HepG2 (cell line): ENCODE results near the gene ARAP3. TPM values are rescaled to one million over a fixed set of nuclear protein-coding genes. Genes with fewer than 3 reads are reported as not detected.

ENCODE experiments used
- ATAC-seq: fragments of 200-7000 bp; cut with Tn5 transposase; 3 replicates; pipeline ENCODE4 v1.9.1; 2020; ENCODE audit warnings: mild to moderate bottlenecking, moderate library complexity
- BruUV-seq: library from RNA; stranded (reverse); fragments of 400-500 nt; replicated peaks from 2 replicates; lab custom pipeline; 2021; lab: Mats Ljungman, UMichigan
- CTCF ChIA-PET: fragments of 300-600 bp; formaldehyde crosslinking; extraction: SDS; loops from one replicate; lab custom pipeline; 2021; ENCODE audit warnings: low total read pairs, inconsistent platforms, low intra/inter-chr PET ratio; lab: Yijun Ruan, JAX
- POLR2A ChIA-PET: fragments of 350-600 bp; sonication (Branson Sonifier 250); formaldehyde crosslinking; loops from one replicate; lab custom pipeline; 2020; ENCODE audit warnings: antibody characterized with exemption, inconsistent platforms; lab: Yijun Ruan, JAX
- DNase-seq: peaks from one replicate; pipeline ENCODE4 v3.0.0-alpha.2; 2015; ENCODE audit warnings: low spot score
- FAIRE-seq: peaks from 3 replicates; lab custom pipeline; 2011; peaks lifted over from hg19 to GRCh38; lab: Jason Lieb, UNC
- H2AFZ ChIP-seq: one replicate; pipeline ENCODE4 v1.6.1; 2011; ENCODE audit warnings: low read length, inconsistent platforms
- H3K27ac ChIP-seq: fragments of 300-600 bp; 3 replicates; pipeline ENCODE4 v1.8.0; 2011; ENCODE audit warnings: mixed run types, mild to moderate bottlenecking, mixed read lengths, low read length, inconsistent platforms; ENCODE audit not compliant: insufficient read depth; ENCODE audit errors: extremely low read length
- H3K27me3 ChIP-seq, 2 experiments: fragments of 200-600 bp in 1 of 2; 2 replicates in 1 of 2; 3 replicates in 1 of 2; pipeline versions ENCODE4 v1.6.0 to v1.8.0; 2011; ENCODE audit warnings: low read length in 2 of 2, mild to moderate bottlenecking in 2 of 2, moderate library complexity in 2 of 2, inconsistent platforms in 1 of 2; ENCODE audit not compliant: insufficient read depth in 2 of 2, control insufficient read depth in 1 of 2
- H3K36me3 ChIP-seq, 2 experiments: fragments of 200-600 bp in 1 of 2; replicated peaks in 1 of 2; 2 replicates in 1 of 2; 3 replicates in 1 of 2; pipeline versions ENCODE4 v1.5.1 to v1.8.0; 2011; ENCODE audit warnings: low read length in 2 of 2, inconsistent platforms in 1 of 2; ENCODE audit not compliant: insufficient read depth in 2 of 2, control insufficient read depth in 1 of 2
- H3K4me1 ChIP-seq: 2 replicates; pipeline ENCODE4 v1.5.1; 2012; ENCODE audit warnings: low read length, inconsistent platforms; ENCODE audit not compliant: insufficient read depth
- H3K4me2 ChIP-seq: 2 replicates; pipeline ENCODE4 v1.6.0; 2011; ENCODE audit warnings: low read depth, low read length, inconsistent platforms
- H3K4me3 ChIP-seq, 3 experiments: fragments of 200-600 bp in 1 of 3; sonication (generic), shearing (Covaris generic) in 1 of 3; replicated peaks in 1 of 3; 2 replicates each; pipeline ENCODE4 v1.5.1; 2011 to 2016; ENCODE audit warnings: low read length in 3 of 3, inconsistent platforms in 2 of 3, low read depth in 2 of 3, mild to moderate bottlenecking in 2 of 3, control low read depth in 1 of 3, mixed read lengths in 1 of 3; ENCODE audit not compliant: insufficient read depth in 1 of 3
- H3K79me2 ChIP-seq: one replicate; pipeline ENCODE4 v1.6.1; 2011; ENCODE audit warnings: low read length, inconsistent platforms; ENCODE audit not compliant: insufficient read depth
- H3K9ac ChIP-seq: 2 replicates; pipeline ENCODE4 v1.6.0; 2011; ENCODE audit warnings: mild to moderate bottlenecking, low read depth, low read length, inconsistent platforms; ENCODE audit not compliant: insufficient read depth
- H3K9me3 ChIP-seq: 2 replicates; pipeline ENCODE4 v1.5.1; 2012; ENCODE audit warnings: mild to moderate bottlenecking, low read length
- H4K20me1 ChIP-seq: 2 replicates; pipeline ENCODE4 v1.6.0; 2011; ENCODE audit warnings: inconsistent platforms, mild to moderate bottlenecking, low read length, moderate library complexity; ENCODE audit not compliant: insufficient read depth
- ATF1 ChIP-seq: IDR thresholded peaks from 2 replicates; pipeline ENCODE4 v1.6.1; 2016; ENCODE audit warnings: mild to moderate bottlenecking, control low read depth
- ATF6 ChIP-seq: sonication (generic); formaldehyde crosslinking; conservative IDR thresholded peaks from 2 replicates; pipeline ENCODE4 v1.4.0; 2020; ENCODE audit warnings: missing genetic modification reagents
- DNMT3B ChIP-seq: conservative IDR thresholded peaks from 2 replicates; pipeline ENCODE4 v1.6.1; 2016; ENCODE audit warnings: missing biosample characterization, control low read depth
- HDAC1 ChIP-seq: sonication (generic); formaldehyde crosslinking; IDR thresholded peaks from 2 replicates; pipeline ENCODE4 v1.5.1; 2020; ENCODE audit warnings: mild to moderate bottlenecking, missing genetic modification reagents
- HNF4A ChIP-seq: sonication (generic); formaldehyde crosslinking; IDR thresholded peaks from 2 replicates; pipeline ENCODE4 v1.4.0; 2020; ENCODE audit warnings: missing genetic modification reagents
- MAFF ChIP-seq: IDR thresholded peaks from 2 replicates; pipeline ENCODE4 v1.6.1; 2011; ENCODE audit warnings: low read depth, low read length, improper control_type of control experiment
- MEIS1 ChIP-seq: sonication (generic); formaldehyde crosslinking; IDR thresholded peaks from 2 replicates; pipeline ENCODE4 v1.9.0; 2021; ENCODE audit warnings: mild to moderate bottlenecking, missing genetic modification reagents, moderate library complexity, borderline replicate concordance
- NFKBIZ ChIP-seq: IDR thresholded peaks from 2 replicates; pipeline ENCODE4 v1.6.1; 2018; ENCODE audit warnings: missing genetic modification reagents, missing compliant biosample characterization
- PRMT3 ChIP-seq: sonication (generic); formaldehyde crosslinking; IDR thresholded peaks from 2 replicates; pipeline ENCODE4 v1.8.1; 2022; ENCODE audit warnings: low read depth, mild to moderate bottlenecking, moderate library complexity, missing genetic modification reagents, borderline replicate concordance
- RFX3 ChIP-seq: IDR thresholded peaks from 2 replicates; pipeline ENCODE4 v1.6.1; 2016; ENCODE audit warnings: missing biosample characterization, missing genetic modification reagents
- ZNF580 ChIP-seq: IDR thresholded peaks from 2 replicates; pipeline ENCODE4 v1.6.1; 2016; ENCODE audit warnings: low read depth, borderline replicate concordance
- ZNF784 ChIP-seq: sonication (generic); formaldehyde crosslinking; IDR thresholded peaks from 2 replicates; pipeline ENCODE4 v1.5.1; 2020; ENCODE audit warnings: missing genetic modification reagents, mild to moderate bottlenecking, borderline replicate concordance
- ZXDC ChIP-seq: sonication (generic); formaldehyde crosslinking; IDR thresholded peaks from 2 replicates; pipeline ENCODE4 v1.5.0; 2020; ENCODE audit warnings: mild to moderate bottlenecking, missing genetic modification reagents
- ZZZ3 ChIP-seq: sonication (generic); formaldehyde crosslinking; IDR thresholded peaks from 2 replicates; pipeline ENCODE4 v1.4.0; 2020; ENCODE audit warnings: missing genetic modification reagents, mild to moderate bottlenecking, borderline replicate concordance
- WGBS: methylation state at CpG from one replicate; pipeline ENCODE4 v1.1.6; 2017; ENCODE audit warnings: low lambda C conversion rate; 5-methylcytosine and 5-hydroxymethylcytosine counted together
- in situ Hi-C: cut with HindIII; loops from 2 replicates; pipeline ENCODE4 v1.10.0; 2017; ENCODE audit warnings: low pct_unique_long_range_greater_than_20kb; ENCODE audit not compliant: extremely low pct_ligation_motif_present
- intact Hi-C: fragments of 100-400 bp; cut with micrococcal nuclease; formaldehyde crosslinking; loops from one replicate; pipeline ENCODE4 v1.10.0; 2022; ENCODE audit not compliant: unreplicated experiment
- polyA plus RNA-seq, 8 experiments: library from polyadenylated mRNA; depleted of rRNA in 3 of 8; stranded (reverse) in 7 of 8; unstranded in 1 of 8; fragments of >200 nt; fragmentation: Illumina TruSeq in 4 of 8; extraction: Trizol in 4 of 8; gene quantifications; 2 replicates each; pipeline versions ENCODE4 v1.2.1 to v1.2.3, GENCODE V29; 2011 to 2016; ENCODE audit warnings: low read depth in 4 of 8, missing spikeins in 1 of 8, mixed read lengths in 1 of 8; ENCODE audit not compliant: insufficient read depth in 1 of 8
- total RNA-seq, 5 experiments: library from RNA; depleted of rRNA; stranded (reverse); fragments of >200 nt; fragmentation: Illumina TruSeq; extraction: Trizol; gene quantifications; 2 replicates each; pipeline ENCODE4 v1.2.3, GENCODE V29; 2016; ENCODE audit warnings: low read depth in 1 of 5

ARAP3 gene
- total and polyA plus RNA-seq, 2 of the 13 experiments (the other 11 are each of a cell fraction or from before 2014, with no cell fraction given), result 0.25 TPM; not detected in 1

GRCh38 chr5:141716468-141716867 is 34.4 kb upstream of the ARAP3 start:
- Histone ChIP-seq H3K9ac (no peak overlapping the region), H3K79me2 (no peaks in the 10 kb centered on the region), H3K27me3 (no peaks in the 10 kb centered on the region), H3K4me2 (no peak overlapping the region), H3K27ac (no peak overlapping the region), H4K20me1 (no peaks in the 10 kb centered on the region), H3K36me3 (no peaks in the 10 kb centered on the region), H2AFZ (no peak overlapping the region), H3K9me3 (no peaks in the 10 kb centered on the region), H3K4me3 (no peak overlapping the region), H3K4me1 (peaks cover 10% of the 10 kb centered on the region)
- DNase-seq, result no peak
- CTCF ChIA-PET, result no interaction called here
- in situ Hi-C loops (no loop called here), intact Hi-C loops (no loop called here)
- no TSS peak for BruUV-seq
- TF ChIP-seq ZXDC (CRISPR knock-in tag), result no peak
- ATAC-seq, result no peak
- WGBS, result 2% methylated on average over 3 of the region's 3 CpGs
- no peak for FAIRE-seq
- POLR2A ChIA-PET, result no interaction called here

GRCh38 chr5:141716009-141716408 is 34.0 kb upstream of the ARAP3 start:
- no peak for ATAC-seq
- Histone ChIP-seq H3K9me3 (no peaks in the 10 kb centered on the region), H3K27me3 (no peaks in the 10 kb centered on the region), H3K36me3 (no peaks in the 10 kb centered on the region), H3K79me2 (no peaks in the 10 kb centered on the region), H3K4me2 (no peak overlapping the region), H3K4me1 (peaks cover 10% of the 10 kb centered on the region), H2AFZ (no peak overlapping the region), H3K9ac (no peak overlapping the region), H3K27ac (no peak overlapping the region), H3K4me3 (no peak overlapping the region), H4K20me1 (no peaks in the 10 kb centered on the region)
- no TSS peak for BruUV-seq
- POLR2A ChIA-PET, result no interaction called here
- CTCF ChIA-PET, result no interaction called here
- DNase-seq, result no peak
- in situ Hi-C loops, result no loop called here
- FAIRE-seq, result no peak
- intact Hi-C loops, result no loop called here
- no CpG with 5 or more reads among the region's 3 CpGs for WGBS
- TF ChIP-seq DNMT3B (CRISPR knock-in tag), result no peak
- no peak for TF ChIP-seq NFKBIZ (CRISPR knock-in tag)
- TF ChIP-seq MAFF, result no peak
- no peak for TF ChIP-seq RFX3 (CRISPR knock-in tag)
- no peak for TF ChIP-seq HNF4A (CRISPR knock-in tag)
- no peak for TF ChIP-seq ATF1 (CRISPR knock-in tag)
- TF ChIP-seq ATF6 (CRISPR knock-in tag), result no peak
- no peak for TF ChIP-seq PRMT3 (CRISPR knock-in tag)
- TF ChIP-seq ZZZ3 (CRISPR knock-in tag), result no peak
- TF ChIP-seq ZNF784, result no peak
- no peak for TF ChIP-seq MEIS1 (CRISPR knock-in tag)
- no peak for TF ChIP-seq HDAC1
- no peak for TF ChIP-seq ZNF580
